Stomach (tissue), 4 donors: ENCODE results near the gene NAA38.

Experiments
- EP300 ChIP-seq: sonication (generic); formaldehyde crosslinking; IDR thresholded peaks from one replicate; pipeline ENCODE4 v1.6.1; 2017; ENCODE audit warnings: antibody characterized with exemption
- POLR2A ChIP-seq, 4 donors: fragments of 450-650 bp; IDR thresholded peaks; one replicate each; pipeline ENCODE4 v1.6.1; 2016; ENCODE audit warnings: antibody characterized with exemption in 4 of 4, control low read depth in 2 of 4, mild to moderate bottlenecking in 1 of 4, moderate library complexity in 1 of 4
- TF ChIP-seq, protein P1 (sequence below), 7 experiments: fragments of 450-650 bp in 4 of 7; fragments of 200-600 bp in 3 of 7; sonication (generic) in 3 of 7; IDR thresholded peaks; one replicate each; pipeline ENCODE4 v1.5.1; 2016 to 2019; ENCODE audit warnings: antibody characterized with exemption in 7 of 7, control low read depth in 2 of 7, mild to moderate bottlenecking in 1 of 7

DNA sequence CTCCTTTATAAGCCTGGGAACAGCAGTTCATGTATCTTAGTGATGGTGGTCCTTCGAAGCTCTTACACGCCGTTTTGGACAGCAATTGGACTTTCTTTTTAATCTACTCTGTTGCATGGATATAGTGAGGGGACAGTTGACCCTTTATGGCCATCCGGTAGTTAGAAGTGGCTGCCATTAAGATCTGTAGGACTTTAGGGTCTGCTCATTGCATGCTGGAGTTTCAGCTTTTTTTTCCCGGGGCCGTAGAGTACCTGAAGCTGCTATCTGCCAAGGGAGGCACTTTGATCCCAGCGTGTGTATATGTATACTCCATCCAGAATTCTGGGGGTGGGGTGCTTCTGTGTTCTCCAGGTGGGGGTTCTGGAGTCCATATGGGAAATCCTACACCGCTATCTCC, 1.7 kb upstream of the NAA38 start:
- TF ChIP-seq EP300 (no peak), POLR2A (IDR thresholded peaks at IDR 0.05) (no peak)
- TF ChIP-seq, protein P1, sequence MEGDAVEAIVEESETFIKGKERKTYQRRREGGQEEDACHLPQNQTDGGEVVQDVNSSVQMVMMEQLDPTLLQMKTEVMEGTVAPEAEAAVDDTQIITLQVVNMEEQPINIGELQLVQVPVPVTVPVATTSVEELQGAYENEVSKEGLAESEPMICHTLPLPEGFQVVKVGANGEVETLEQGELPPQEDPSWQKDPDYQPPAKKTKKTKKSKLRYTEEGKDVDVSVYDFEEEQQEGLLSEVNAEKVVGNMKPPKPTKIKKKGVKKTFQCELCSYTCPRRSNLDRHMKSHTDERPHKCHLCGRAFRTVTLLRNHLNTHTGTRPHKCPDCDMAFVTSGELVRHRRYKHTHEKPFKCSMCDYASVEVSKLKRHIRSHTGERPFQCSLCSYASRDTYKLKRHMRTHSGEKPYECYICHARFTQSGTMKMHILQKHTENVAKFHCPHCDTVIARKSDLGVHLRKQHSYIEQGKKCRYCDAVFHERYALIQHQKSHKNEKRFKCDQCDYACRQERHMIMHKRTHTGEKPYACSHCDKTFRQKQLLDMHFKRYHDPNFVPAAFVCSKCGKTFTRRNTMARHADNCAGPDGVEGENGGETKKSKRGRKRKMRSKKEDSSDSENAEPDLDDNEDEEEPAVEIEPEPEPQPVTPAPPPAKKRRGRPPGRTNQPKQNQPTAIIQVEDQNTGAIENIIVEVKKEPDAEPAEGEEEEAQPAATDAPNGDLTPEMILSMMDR (IDR thresholded peaks at IDR 0.05) = no peak
